ENCODE measurements around the gene SRGAP1. TPM values are rescaled to one million over a fixed set of nuclear protein-coding genes. Genes with fewer than 3 reads are reported as not detected.

Gene SRGAP1
- total RNA-seq = 15.8 TPM

- peak; percentile 74 for DNase-seq (ENCODE audit: low spot score)
Measured at GRCh38 chr12:63844391-63845341, at the start of gene SRGAP1. Gene SRGAP1, plus strand, starts transcription at chr12:63844700. Its CDS starts 117 bp downstream, at chr12:63844817.

- DNase-seq (ENCODE audit: low spot score) = no peak
Measured at GRCh38 chr12:63795032-63795687, 49.3 kb upstream of the SRGAP1 start.

- DNase-seq (ENCODE audit: low spot score) = no peak
Measured at GRCh38 chr12:63795944-63796343, 48.6 kb upstream of the SRGAP1 start.

- no peak for DNase-seq (ENCODE audit: low spot score)
Measured at GRCh38 chr12:63802012-63802608, 42.4 kb upstream of the SRGAP1 start.

- no peak for DNase-seq (ENCODE audit: low spot score)
Measured at GRCh38 chr12:63804746-63805145, 39.8 kb upstream of the SRGAP1 start.

GRCh38 chr12:63805704-63806672, 38.5 kb upstream of the SRGAP1 start:
- no peak for DNase-seq (ENCODE audit: low spot score)

- DNase-seq (ENCODE audit: low spot score) = no peak
Measured at GRCh38 chr12:63808631-63809030, 35.9 kb upstream of the SRGAP1 start.

- DNase-seq (ENCODE audit: low spot score) = no peak
Measured at GRCh38 chr12:63809566-63809965, 34.9 kb upstream of the SRGAP1 start.

- DNase-seq (ENCODE audit: low spot score) = no peak
Measured at GRCh38 chr12:63811334-63811733, 33.2 kb upstream of the SRGAP1 start.

GRCh38 chr12:63811755-63812154, 32.7 kb upstream of the SRGAP1 start:
- no peak for DNase-seq (ENCODE audit: low spot score)

GRCh38 chr12:63814146-63814772, 30.2 kb upstream of the SRGAP1 start:
- no peak for DNase-seq (ENCODE audit: low spot score)

- DNase-seq (ENCODE audit: low spot score) = no peak
Measured at GRCh38 chr12:63815482-63815852, 29.0 kb upstream of the SRGAP1 start.

GRCh38 chr12:63816031-63816430, 28.5 kb upstream of the SRGAP1 start:
- no peak for DNase-seq (ENCODE audit: low spot score)

GRCh38 chr12:63820427-63820826, 24.1 kb upstream of the SRGAP1 start:
- DNase-seq (ENCODE audit: low spot score) = no peak

- no peak for DNase-seq (ENCODE audit: low spot score)
Measured at GRCh38 chr12:63821781-63822251, 22.7 kb upstream of the SRGAP1 start.

GRCh38 chr12:63822352-63822751, 22.1 kb upstream of the SRGAP1 start:
- no peak for DNase-seq (ENCODE audit: low spot score)

- DNase-seq (ENCODE audit: low spot score) = no peak
Measured at GRCh38 chr12:63823040-63823439, 21.5 kb upstream of the SRGAP1 start.

GRCh38 chr12:63826006-63826585, 18.4 kb upstream of the SRGAP1 start:
- no peak for DNase-seq (ENCODE audit: low spot score)

GRCh38 chr12:63828867-63829266, 15.6 kb upstream of the SRGAP1 start:
- no peak for DNase-seq (ENCODE audit: low spot score)

GRCh38 chr12:63836046-63836445, 8.5 kb upstream of the SRGAP1 start:
- DNase-seq (ENCODE audit: low spot score) = no peak

Data from ureter (tissue), 1 donor.